H9 (cell line): ENCODE results near the gene PRKD2. TPM values are rescaled to one million over a fixed set of nuclear protein-coding genes. Genes with fewer than 3 reads are reported as not detected.

ENCODE experiments used
- DNase-seq: peaks from one replicate; pipeline ENCODE4 v3.0.0-alpha.2; 2017
- H2AFZ ChIP-seq: one replicate; pipeline ENCODE4 v1.6.1; 2013; ENCODE audit warnings: mild to moderate bottlenecking, low read length, control low read depth, moderate library complexity
- H2AK5ac ChIP-seq: 2 replicates; pipeline ENCODE4 v1.6.1; 2013; ENCODE audit warnings: low read length, control low read depth, mixed read lengths; ENCODE audit not compliant: insufficient read length
- H2BK120ac ChIP-seq: one replicate; pipeline ENCODE4 v1.6.1; 2013; ENCODE audit warnings: low read depth, mild to moderate bottlenecking, low read length, control low read depth, inconsistent platforms; ENCODE audit not compliant: poor library complexity, severe bottlenecking
- H2BK12ac ChIP-seq: 2 replicates; pipeline ENCODE4 v1.6.1; 2013; ENCODE audit warnings: low read length, control low read depth, mixed read lengths, low read depth; ENCODE audit not compliant: insufficient read length
- H2BK15ac ChIP-seq: 2 replicates; pipeline ENCODE4 v1.6.1; 2013; ENCODE audit warnings: low read depth, low read length, control low read depth
- H2BK20ac ChIP-seq: one replicate; pipeline ENCODE4 v1.6.1; 2013; ENCODE audit warnings: low read depth, mild to moderate bottlenecking, low read length, control low read depth, inconsistent platforms; ENCODE audit not compliant: poor library complexity, severe bottlenecking
- H2BK5ac ChIP-seq: 2 replicates; pipeline ENCODE4 v1.6.1; 2013; ENCODE audit warnings: low read length, control low read depth, mixed read lengths; ENCODE audit not compliant: insufficient read length
- H3K14ac ChIP-seq: 2 replicates; pipeline ENCODE4 v1.6.1; 2013; ENCODE audit warnings: low read length, control low read depth; ENCODE audit not compliant: insufficient read depth
- H3K18ac ChIP-seq: 2 replicates; pipeline ENCODE4 v1.6.1; 2013; ENCODE audit warnings: low read depth, mild to moderate bottlenecking, mixed read lengths, low read length, control low read depth; ENCODE audit not compliant: insufficient read length
- H3K23ac ChIP-seq: 2 replicates; pipeline ENCODE4 v1.6.1; 2013; ENCODE audit warnings: low read length, control low read depth, mixed read lengths, low read depth; ENCODE audit not compliant: insufficient read length
- H3K23me2 ChIP-seq: 2 replicates; pipeline ENCODE4 v1.6.1; 2013; ENCODE audit warnings: low read depth, mild to moderate bottlenecking, mixed read lengths, low read length, control low read depth; ENCODE audit not compliant: insufficient read length, poor library complexity, severe bottlenecking
- H3K27ac ChIP-seq: 2 replicates; pipeline ENCODE4 v1.5.1; 2013; ENCODE audit warnings: low read length, control low read depth, mixed read lengths, low read depth; ENCODE audit not compliant: insufficient read length
- H3K27me3 ChIP-seq: 2 replicates; pipeline ENCODE4 v1.6.1; 2013; ENCODE audit warnings: low read length, control low read depth, inconsistent platforms; ENCODE audit not compliant: insufficient read depth
- H3K4ac ChIP-seq: 2 replicates; pipeline ENCODE4 v1.6.1; 2013; ENCODE audit warnings: low read depth, mild to moderate bottlenecking, control low read depth, inconsistent platforms, low read length, moderate library complexity
- H3K4me1 ChIP-seq: 2 replicates; pipeline ENCODE4 v1.6.1; 2013; ENCODE audit warnings: low read length, control low read depth, inconsistent platforms; ENCODE audit not compliant: insufficient read depth
- H3K4me2 ChIP-seq: 2 replicates; pipeline ENCODE4 v1.6.1; 2013; ENCODE audit warnings: low read length, control low read depth, mixed read lengths; ENCODE audit not compliant: insufficient read length, insufficient read depth
- H3K56ac ChIP-seq: 2 replicates; pipeline ENCODE4 v1.6.1; 2013; ENCODE audit warnings: low read depth, mild to moderate bottlenecking, mixed read lengths, low read length, control low read depth; ENCODE audit not compliant: insufficient read length
- H3K79me1 ChIP-seq: 2 replicates; pipeline ENCODE4 v1.6.1; 2013; ENCODE audit warnings: low read depth, mild to moderate bottlenecking, moderate library complexity, low read length, control low read depth, inconsistent platforms; ENCODE audit not compliant: insufficient read depth, poor library complexity, severe bottlenecking
- H3K79me2 ChIP-seq: 2 replicates; pipeline ENCODE4 v1.6.1; 2013; ENCODE audit warnings: low read length, control low read depth, inconsistent platforms; ENCODE audit not compliant: insufficient read depth
- H3K9ac ChIP-seq: 2 replicates; pipeline ENCODE4 v1.6.1; 2013; ENCODE audit warnings: low read length, control low read depth, mixed read lengths; ENCODE audit not compliant: insufficient read length; ENCODE audit errors: extremely low read depth
- H3K9me3 ChIP-seq: one replicate; pipeline ENCODE4 v1.6.1; 2013; ENCODE audit warnings: low read depth, low read length, inconsistent platforms; ENCODE audit not compliant: control insufficient read depth
- H3T11ph ChIP-seq: one replicate; pipeline ENCODE4 v1.6.1; 2013; ENCODE audit warnings: mild to moderate bottlenecking, low read length, control low read depth, inconsistent platforms
- H4K20me1 ChIP-seq: one replicate; pipeline ENCODE4 v1.6.1; 2013; ENCODE audit not compliant: control insufficient read depth, insufficient read length, insufficient read depth
- H4K5ac ChIP-seq: 2 replicates; pipeline ENCODE4 v1.6.1; 2013; ENCODE audit warnings: low read depth, mild to moderate bottlenecking, mixed read lengths, low read length, control low read depth; ENCODE audit not compliant: insufficient read length
- H4K8ac ChIP-seq: replicated peaks from 2 replicates; pipeline ENCODE4 v1.6.1; 2013; ENCODE audit warnings: low read length, control low read depth, mixed read lengths, low read depth; ENCODE audit not compliant: insufficient read length
- H4K91ac ChIP-seq: 2 replicates; pipeline ENCODE4 v1.6.1; 2013; ENCODE audit warnings: low read depth, mild to moderate bottlenecking, moderate library complexity, mixed read lengths, low read length, control low read depth; ENCODE audit not compliant: insufficient read length
- H3K27ac Mint-ChIP-seq, 3 experiments: 2 replicates in 2 of 3; 3 replicates in 1 of 3; pipeline ENCODE4 v1.8.0; 2020 to 2021; ENCODE audit warnings: mixed read lengths in 3 of 3, mild to moderate bottlenecking in 1 of 3, moderate library complexity in 1 of 3
- H3K27me3 Mint-ChIP-seq: 2 replicates; pipeline ENCODE4 v1.8.0; 2021; ENCODE audit warnings: low read depth, mild to moderate bottlenecking, moderate library complexity, mixed read lengths
- H3K36me3 Mint-ChIP-seq, 3 experiments: 2 replicates in 2 of 3; 3 replicates in 1 of 3; pipeline ENCODE4 v1.8.0; 2020 to 2021; ENCODE audit warnings: low read depth in 3 of 3, mixed read lengths in 3 of 3; ENCODE audit not compliant: insufficient read depth in 1 of 3
- H3K4me1 Mint-ChIP-seq, 2 experiments: 2 replicates each; pipeline ENCODE4 v1.8.0; 2020; ENCODE audit warnings: mixed read lengths in 2 of 2
- H3K4me3 Mint-ChIP-seq, 2 experiments: 2 replicates in 1 of 2; 3 replicates in 1 of 2; pipeline ENCODE4 v1.8.0; 2020 to 2021; ENCODE audit warnings: mild to moderate bottlenecking in 2 of 2, mixed read lengths in 2 of 2, moderate library complexity in 1 of 2
- H3K9me3 Mint-ChIP-seq, 2 experiments: 2 replicates in 1 of 2; 3 replicates in 1 of 2; pipeline ENCODE4 v1.8.0; 2020; ENCODE audit warnings: mild to moderate bottlenecking in 2 of 2, mixed read lengths in 2 of 2, moderate library complexity in 1 of 2
- WGBS: extraction: QIAGEN DNeasy Blood & Tissue Kit; methylation state at CpG from one replicate; pipeline ENCODE4 v1.1.7; 2013; ENCODE audit warnings: missing lambda C conversion rate, low lambda C conversion rate, mixed read lengths; ENCODE audit not compliant: insufficient read length; ENCODE audit errors: extremely low coverage; 5-methylcytosine and 5-hydroxymethylcytosine counted together
- total RNA-seq: library from RNA; stranded (reverse); gene quantifications from 2 replicates; pipeline ENCODE4 v1.2.1, GENCODE V29; 2021
- TF ChIP-seq, protein P1 (sequence below): fragments of 200-600 bp; sonication (generic); conservative IDR thresholded peaks from 3 replicates; pipeline ENCODE4 v1.8.0; 2021; ENCODE audit warnings: antibody characterized with exemption, mild to moderate bottlenecking

PRKD2 gene
- total RNA-seq, 1 experiment from 2014 or later: 60.7 TPM

GRCh38 chr19:46745030-46745429 is 28.1 kb upstream of the PRKD2 start:
- Histone ChIP-seq H3T11ph (no peak overlapping the region), H3K9ac (peak overlapping the region; percentile 87), H3K4ac (no peak overlapping the region), H3K9me3 (no peaks in the 10 kb centered on the region), H3K14ac (peak overlapping the region; percentile 92; the same call in 1 of the 2 replicates), H2BK15ac (no peak overlapping the region), H2BK5ac (no peak overlapping the region), H2BK20ac (no peak overlapping the region), H4K5ac (no peak overlapping the region), H2BK120ac (no peak overlapping the region), H3K4me2 (peak overlapping the region; percentile 62), H3K18ac (no peak overlapping the region), H3K23ac (no peak overlapping the region), H3K79me1 (peaks cover 3% of the 10 kb centered on the region), H3K27ac (no peak overlapping the region), H3K79me2 (peaks cover 45% of the 10 kb centered on the region), H4K8ac (no peak overlapping the region), H3K23me2 (peaks cover 12% of the 10 kb centered on the region), H2AK5ac (no peak overlapping the region), H4K91ac (no peak overlapping the region), H2BK12ac (no peak overlapping the region), H4K20me1 (no peaks in the 10 kb centered on the region), H3K4me1 (peaks cover 3% of the 10 kb centered on the region; the same call in 1 of the 2 replicates), H3K56ac (no peak overlapping the region), H3K27me3 (no peaks in the 10 kb centered on the region), H2AFZ (no peak overlapping the region)
- WGBS: no CpG with 5 or more reads among the region's 8 CpGs
- TF ChIP-seq, protein P1, sequence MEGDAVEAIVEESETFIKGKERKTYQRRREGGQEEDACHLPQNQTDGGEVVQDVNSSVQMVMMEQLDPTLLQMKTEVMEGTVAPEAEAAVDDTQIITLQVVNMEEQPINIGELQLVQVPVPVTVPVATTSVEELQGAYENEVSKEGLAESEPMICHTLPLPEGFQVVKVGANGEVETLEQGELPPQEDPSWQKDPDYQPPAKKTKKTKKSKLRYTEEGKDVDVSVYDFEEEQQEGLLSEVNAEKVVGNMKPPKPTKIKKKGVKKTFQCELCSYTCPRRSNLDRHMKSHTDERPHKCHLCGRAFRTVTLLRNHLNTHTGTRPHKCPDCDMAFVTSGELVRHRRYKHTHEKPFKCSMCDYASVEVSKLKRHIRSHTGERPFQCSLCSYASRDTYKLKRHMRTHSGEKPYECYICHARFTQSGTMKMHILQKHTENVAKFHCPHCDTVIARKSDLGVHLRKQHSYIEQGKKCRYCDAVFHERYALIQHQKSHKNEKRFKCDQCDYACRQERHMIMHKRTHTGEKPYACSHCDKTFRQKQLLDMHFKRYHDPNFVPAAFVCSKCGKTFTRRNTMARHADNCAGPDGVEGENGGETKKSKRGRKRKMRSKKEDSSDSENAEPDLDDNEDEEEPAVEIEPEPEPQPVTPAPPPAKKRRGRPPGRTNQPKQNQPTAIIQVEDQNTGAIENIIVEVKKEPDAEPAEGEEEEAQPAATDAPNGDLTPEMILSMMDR: no peak
- peak overlapping the region in 2 of 3 experiments; percentile 96 to 98; a peak in 5 of 7 replicates for H3K27ac Mint-ChIP-seq
- no peaks in the 10 kb centered on the region; the same call in 1 of the 2 replicates for H3K27me3 Mint-ChIP-seq
- peaks cover 45 to 58% of the 10 kb centered on the region in 2 experiments for H3K4me1 Mint-ChIP-seq
- peaks cover 1 to 46% (median 30%) of the 10 kb centered on the region in 3 experiments; a peak in 6 of 7 replicates for H3K36me3 Mint-ChIP-seq
- no peak for DNase-seq
- H3K9me3 Mint-ChIP-seq: no peaks in the 10 kb centered on the region
- peak overlapping the region; percentile 97 to 99 for H3K4me3 Mint-ChIP-seq
